ENCODE data around the gene KRTAP12-2.
"Not testable (repeated sequence)": the region's sequence is repeated elsewhere in the genome, so short reads cannot be mapped to it uniquely, and the experiment has no call there.

Gene KRTAP12-2

DNA sequence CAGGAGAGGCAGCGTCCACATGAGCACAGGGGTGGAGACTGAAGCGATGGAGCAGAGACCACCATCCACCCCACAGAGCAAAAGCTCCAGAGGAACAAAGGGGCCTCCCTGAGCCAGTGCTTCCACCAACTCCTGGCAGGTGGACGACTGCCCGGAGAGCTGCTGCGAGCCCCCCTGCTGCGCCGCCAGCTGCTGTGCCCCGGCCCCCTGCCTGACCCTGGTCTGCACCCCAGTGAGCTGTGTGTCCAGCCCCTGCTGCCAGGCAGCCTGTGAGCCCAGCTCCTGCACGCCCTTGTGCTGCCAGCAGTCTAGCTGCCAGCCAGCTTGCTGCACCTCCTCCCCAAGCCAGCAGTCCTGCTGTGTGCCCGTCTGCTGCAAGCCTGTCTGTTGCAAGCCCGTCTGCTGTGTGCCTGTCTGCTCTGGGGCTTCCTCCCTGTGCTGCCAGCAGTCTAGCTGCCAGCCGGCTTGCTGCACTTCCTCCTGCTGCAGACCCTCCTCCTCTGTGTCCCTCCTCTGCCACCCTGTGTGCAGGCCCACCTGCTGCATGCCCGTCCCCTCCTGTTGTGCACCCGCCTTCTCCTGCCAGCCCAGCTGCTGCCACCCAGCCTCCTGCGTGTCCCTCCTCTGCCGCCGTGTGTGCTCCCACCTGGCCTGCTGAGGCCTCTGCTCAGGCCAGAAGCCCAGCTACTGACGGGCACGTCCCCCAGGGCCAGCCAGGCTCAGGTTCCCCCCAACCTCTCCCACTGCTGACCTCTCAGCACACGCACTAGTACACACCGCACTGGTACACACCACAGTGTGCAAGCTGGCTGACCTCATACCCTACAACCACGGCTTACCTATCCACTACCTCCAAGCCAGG is 35.6 kb upstream of the KRTAP12-2 start:
- no peak for DNase-seq

DNA sequence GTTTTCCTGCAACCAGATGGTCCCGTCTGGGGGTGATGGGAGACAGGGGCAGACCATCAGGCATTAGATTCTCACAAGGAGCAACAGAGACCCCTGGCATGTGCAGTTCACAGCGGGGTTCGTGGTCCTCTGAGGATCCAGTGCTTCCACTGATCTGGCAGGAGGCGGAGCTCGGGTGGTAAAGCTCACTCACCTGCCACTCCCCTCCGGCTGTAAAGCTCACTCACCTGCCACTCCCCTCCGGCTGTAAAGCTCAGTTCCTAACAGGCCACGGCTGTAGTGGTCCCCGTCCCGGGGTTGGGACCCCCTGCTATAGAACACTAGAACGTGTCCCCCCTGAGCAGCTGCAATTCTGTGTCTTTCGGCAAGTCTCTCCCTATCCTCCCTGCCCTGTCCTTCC is 34.8 kb upstream of the KRTAP12-2 start:
- DNase-seq, result no peak

- no peak for DNase-seq
Observed at GRCh38 chr21:44701023-44701400, 34.3 kb upstream of the KRTAP12-2 start.

DNA sequence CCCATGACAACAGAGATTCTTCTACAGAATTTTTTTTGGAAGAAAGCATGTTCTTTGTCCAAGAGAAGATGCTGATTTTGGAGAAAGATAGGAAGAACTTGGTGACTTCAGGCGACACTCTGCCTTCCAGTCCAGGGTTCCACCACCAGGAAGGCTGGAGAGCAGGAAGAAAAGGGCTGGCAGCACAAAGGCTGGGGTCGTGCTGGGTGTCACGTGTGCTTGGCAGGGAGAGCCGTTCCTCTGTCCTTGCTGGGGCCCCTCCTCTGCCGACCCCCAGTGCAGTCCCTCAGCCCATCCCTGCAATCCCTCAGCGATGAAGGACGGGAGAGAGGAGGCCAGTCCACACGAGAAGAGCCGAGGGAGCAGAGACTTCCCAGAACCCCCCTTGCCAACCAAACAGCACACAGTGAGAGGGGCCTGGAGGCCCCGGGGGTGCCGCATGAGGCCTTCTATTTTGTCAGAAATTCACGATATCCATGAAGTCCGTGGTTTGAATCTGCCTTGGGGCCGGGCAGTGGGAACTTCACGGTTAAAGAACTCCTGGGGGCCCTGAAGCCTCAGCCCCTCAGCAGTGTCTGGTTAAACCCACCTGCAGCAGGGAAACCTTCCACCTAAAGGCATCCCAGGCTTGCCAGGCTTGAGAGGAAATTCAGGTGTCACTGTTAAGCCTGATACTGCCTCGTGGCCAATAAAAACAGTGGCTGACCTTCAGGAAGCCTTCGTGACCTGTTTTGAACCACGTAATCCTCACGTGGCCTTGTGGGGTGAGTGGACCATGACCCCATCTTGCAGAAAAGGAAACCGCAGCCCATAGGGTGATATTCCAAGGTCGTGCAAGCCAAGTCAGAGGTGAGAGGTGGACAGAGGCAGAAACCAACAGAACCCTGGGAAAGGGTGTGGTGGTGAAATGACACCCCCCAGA is 33.6 kb upstream of the KRTAP12-2 start:
- no peak for DNase-seq

DNA sequence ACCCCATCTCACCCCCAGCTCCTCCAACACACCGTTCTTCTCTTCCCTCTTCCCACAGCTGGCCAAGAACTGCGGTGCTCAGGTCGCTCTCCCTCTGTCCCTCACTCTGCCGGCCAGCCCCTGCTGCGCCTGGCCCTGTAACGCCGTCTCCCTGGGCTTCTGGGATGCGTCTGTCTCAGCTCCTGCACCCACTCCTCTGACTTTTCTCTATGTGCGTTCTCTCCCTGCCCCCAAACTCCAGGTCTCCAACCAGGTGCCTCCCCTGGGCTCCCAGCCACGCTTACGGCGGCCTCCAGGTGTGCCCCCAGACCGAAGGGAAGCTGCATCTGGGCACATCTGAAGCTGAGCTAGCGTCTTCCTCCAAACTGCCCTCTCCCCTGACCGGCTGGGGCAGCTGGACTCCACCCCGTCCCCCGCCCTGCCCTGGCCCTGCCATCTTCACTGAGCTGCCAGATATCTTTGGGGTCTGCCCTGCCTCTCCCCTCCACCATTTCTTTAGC is 32.8 kb upstream of the KRTAP12-2 start:
- DNase-seq, result no peak

DNA sequence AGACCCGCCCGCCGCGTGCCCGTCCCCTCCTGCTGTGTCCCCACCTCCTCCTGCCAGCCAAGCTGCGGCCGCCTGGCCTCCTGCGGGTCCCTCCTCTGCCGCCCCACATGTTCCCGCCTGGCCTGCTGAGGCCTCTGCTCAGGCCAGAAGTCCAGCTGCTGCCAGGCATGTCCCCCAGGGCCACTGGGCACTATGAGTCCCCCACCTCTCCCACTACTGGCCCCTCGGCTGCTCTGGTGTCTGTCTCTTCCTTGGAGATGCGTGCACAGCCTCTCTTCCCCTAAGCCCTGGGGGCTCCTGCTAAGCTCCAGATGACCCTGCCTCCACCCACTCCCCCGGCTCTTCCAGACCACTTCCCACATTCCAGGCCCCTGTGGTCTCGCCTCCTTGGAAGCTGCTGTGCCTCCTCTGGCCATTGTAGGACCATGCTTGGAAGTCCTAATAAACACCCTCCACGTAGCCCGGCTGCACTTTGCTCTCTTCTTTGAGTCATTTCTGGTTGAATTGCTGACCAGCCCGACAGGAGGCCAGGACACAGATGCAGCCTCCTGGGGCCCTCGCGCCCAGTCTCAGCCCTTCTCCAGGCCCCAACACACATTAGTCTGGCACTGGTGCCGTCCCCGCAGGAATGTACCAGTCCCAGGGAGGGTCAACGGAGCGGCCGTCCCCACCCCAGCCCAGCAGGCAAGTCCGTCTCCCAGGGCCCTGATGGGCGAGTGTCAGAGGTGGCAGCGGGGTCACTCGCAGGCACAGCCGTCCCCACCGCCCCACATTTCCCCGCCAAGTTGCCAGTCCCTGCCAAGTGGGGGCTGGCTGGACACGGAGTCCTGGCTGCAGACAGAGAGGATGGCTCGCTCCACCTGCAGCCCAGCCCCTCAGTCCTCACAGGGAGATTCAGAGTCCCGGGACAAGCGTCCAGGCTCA is 31.3 kb upstream of the KRTAP12-2 start:
- DNase-seq, result no peak

DNA sequence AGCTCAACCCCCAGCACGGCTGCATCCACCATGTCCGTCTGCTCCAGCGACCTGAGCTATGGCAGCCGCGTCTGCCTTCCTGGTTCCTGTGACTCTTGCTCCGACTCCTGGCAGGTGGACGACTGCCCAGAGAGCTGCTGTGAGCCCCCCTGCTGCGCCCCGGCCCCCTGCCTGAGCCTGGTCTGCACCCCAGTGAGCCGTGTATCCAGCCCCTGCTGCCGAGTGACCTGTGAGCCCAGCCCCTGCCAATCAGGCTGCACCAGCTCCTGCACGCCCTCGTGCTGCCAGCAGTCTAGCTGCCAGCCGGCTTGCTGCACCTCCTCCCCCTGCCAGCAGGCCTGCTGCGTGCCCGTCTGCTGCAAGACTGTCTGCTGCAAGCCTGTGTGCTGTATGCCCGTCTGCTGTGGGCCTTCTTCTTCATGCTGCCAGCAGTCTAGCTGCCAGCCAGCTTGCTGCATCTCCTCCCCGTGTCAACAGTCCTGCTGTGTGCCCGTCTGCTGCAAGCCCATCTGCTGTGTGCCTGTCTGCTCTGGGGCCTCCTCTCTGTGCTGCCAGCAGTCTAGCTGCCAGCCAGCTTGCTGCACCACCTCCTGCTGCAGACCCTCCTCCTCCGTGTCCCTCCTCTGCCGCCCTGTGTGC is 30.6 kb upstream of the KRTAP12-2 start, which contains the start of gene KRTAP10-12:
TSS of gene KRTAP10-12 (plus strand) at position 1 of the 639 bp plus-strand sequence. CDS start at position 31, 30 bp downstream.
- DNase-seq, result not testable (repeated sequence)

DNA sequence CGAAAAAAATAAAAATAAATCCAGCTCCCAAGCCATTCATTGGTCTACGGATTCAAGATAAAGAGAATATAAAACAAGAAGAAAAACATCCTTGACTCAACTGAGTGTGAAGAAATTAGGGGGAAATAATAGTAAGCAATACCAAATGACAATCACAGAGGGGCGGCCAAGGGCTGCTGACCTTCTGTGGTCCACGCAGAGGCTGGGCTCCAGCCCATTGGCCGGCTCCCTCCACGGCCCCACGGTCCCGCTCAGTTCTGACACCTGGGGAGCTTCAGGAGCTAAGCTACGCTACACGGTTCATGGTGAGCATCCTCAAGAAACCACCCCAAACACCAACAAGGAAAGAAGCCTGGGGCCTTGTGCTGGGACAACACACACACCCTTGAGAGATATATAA is 29.8 kb upstream of the KRTAP12-2 start:
- no peak for DNase-seq

DNA sequence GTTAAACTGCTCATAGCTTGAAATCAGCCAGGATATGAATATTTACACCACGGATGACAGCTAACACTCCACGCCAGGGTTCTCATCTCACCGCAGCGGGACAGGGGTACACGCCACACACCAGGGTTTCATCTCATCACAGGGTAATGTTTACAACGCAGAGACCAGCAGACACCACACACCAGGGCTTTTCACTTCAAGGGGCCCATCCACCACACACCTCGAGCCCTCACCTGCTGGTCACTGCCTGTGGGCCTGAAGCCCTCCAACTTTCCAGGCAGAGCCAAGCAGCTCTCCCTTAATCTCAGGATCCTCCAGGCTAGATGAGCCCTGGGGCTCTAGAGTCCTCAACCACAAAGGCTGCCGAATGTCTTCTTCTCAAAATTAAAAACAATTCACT is 28.9 kb upstream of the KRTAP12-2 start:
- DNase-seq, result no peak

- DNase-seq, result no peak
Observed at GRCh38 chr21:44695184-44695583, 28.5 kb upstream of the KRTAP12-2 start.

DNA sequence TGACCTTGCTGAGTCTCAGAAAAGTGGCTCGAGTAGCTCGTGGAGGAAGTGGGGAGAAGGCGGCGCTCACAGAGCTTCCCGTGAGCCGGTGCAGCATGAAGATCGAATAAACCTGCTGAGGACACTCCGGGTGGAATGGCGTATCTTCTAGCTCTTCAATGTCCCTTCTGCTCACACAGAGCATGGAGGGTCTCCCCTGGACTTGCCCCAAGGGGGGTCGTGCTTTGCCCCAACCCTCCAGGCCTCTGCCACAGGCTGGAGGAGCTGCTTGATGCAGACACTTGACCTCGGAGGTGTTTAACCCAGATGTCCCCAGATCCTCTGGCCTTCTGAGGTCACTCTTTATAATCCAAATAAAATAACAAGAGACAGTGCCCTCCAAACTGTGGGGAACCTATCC is 28.0 kb upstream of the KRTAP12-2 start:
- DNase-seq, result no peak

DNA sequence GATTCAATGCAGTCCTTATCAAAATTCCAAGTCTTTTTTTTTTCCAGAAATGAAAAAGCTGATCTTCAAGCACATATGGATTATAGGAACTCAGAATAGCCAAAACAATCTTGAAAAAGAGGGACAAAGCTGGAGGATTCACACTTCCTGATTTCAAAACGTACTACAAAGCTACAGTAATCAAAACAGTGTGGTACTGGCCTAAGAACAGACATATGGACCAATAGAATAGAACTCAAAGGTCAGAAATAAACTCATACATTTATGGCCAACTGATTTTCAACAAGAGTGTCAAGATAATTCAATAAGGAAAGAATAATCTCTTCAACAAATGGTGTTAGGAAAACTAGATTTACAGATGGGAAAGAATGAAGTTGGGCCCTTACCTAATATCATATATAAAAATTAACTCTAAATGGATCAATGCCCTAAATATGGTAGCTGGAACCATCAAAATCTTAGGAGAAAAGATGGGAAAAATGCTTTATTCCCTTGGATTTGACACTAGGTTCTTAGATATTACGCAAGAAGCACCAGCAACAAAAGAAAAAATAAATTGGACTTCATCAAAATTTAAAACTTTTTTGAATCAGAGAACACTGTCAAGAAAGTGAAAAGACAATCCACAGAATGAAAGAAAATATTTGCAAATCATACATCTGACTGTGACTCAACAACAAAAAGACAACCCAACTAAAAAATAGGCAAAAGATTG is 26.2 kb upstream of the KRTAP12-2 start:
- DNase-seq, result no peak

DNA sequence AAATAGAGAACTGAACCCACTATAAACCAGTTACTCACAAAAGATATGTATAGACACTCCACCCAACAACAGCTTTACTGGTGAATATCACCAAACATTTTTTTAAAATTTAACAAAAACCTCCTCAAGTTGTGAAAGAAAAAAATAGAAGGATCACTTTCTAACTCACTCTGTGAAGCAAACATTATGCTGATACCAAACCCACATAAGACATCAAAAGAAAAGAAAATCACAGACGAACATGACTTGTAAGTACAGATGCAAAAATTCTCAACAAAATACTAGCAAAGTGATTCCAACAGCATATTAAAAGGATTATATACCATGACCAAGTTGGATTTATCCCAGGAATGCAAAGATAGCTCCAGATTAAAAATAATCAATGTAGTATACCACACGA is 25.0 kb upstream of the KRTAP12-2 start:
- DNase-seq, result no peak

DNA sequence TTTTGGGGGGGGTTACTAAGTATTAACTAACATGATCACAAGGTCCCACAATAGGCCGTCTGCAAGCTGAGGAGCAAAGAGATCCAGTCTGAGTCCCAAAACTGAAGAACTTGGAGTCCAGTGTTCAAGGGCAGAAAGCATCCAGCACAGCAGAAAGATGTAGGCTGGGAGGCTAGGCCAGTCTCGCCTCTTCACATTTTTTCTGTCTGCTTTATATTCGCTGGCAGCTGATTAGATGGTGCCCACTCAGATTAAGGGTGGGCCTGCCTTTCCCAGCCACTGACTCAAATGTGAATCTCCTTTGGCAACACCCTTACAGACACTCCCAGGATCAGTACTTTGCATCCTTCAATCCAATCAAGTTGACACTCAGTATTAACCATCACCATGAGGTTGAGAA is 23.0 kb upstream of the KRTAP12-2 start:
- DNase-seq, result not testable (repeated sequence)

- no peak for DNase-seq
Observed at GRCh38 chr21:44687671-44688070, 20.9 kb upstream of the KRTAP12-2 start.

GRCh38 chr21:44686843-44687561 is 20.3 kb upstream of the KRTAP12-2 start:
- DNase-seq, result no peak

DNA sequence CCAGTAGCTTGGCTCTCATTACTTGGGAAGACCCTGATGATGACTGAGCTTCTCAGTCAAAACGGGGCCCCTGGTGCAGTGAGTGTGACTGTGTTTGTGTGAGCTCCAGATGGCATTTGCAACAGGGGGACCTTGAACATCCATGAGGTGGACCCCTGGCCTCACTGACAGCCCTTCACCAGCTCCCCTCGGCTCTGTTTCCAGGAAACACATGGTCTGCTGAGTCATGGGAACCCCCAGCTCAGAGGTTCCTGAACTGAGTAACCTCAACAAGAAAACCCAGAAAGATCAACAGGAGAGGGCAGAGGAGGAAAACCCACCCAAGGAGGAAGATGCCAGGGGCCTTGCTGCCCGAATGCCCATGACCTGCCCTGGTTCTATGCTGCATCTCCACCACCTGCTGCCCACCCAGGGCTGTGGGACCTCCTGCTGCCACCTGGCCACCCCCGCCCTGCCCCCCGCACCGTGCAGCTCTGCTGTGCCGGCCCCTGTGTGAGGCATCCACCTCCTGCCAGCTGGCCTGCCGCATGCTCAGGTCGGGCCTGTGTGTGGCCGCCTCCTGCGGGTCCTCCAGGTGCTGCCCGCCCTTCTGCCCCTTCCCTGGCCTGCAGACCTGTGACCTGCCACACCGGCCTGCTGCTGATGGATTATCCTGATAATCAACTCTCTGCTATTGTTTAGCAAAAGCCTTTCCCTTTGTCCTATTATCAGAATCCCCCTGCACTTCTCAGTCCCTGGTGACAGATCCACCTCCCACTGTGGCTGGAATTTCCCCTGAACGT is 19.5 kb upstream of the KRTAP12-2 start:
- DNase-seq, result no peak

DNA sequence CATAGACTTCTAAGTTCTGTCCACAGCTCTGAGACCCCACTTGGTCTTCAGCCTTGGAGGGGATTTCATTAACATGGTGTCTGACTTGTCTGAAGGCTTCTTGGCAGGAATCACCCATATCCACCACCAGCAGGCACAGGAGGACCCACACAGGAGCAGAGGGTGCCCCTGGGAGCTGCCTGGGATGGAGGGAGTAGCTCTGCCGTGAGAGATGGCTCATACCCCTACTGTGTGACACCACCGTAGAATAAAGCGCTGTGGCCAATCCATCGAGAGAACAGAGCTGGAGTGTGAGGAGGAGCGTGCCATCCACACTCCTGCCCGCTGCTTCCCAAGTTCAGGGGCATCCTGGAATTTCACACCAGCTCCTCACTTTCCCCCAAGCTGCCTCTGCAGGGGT is 18.3 kb upstream of the KRTAP12-2 start:
- not testable (repeated sequence) for DNase-seq

- no peak for DNase-seq
Observed at GRCh38 chr21:44684483-44684882, 17.8 kb upstream of the KRTAP12-2 start.

- no peak for DNase-seq
Observed at GRCh38 chr21:44684077-44684476, 17.4 kb upstream of the KRTAP12-2 start.
